DMS53 treated with DMSO at 0.1 percent for 48 hours (cell line): Measurements from ENCODE around the gene ZNF182.
"Not testable (repeated sequence)": the region's sequence is repeated elsewhere in the genome, so short reads cannot be mapped to it uniquely, and the experiment has no call there.

Experiments used
- DNase-seq: peaks from one replicate; lab custom pipeline; 2025; ENCODE audit not compliant: unreplicated experiment; lab: John Stamatoyannopoulos, UW

ZNF182 gene

DNA sequence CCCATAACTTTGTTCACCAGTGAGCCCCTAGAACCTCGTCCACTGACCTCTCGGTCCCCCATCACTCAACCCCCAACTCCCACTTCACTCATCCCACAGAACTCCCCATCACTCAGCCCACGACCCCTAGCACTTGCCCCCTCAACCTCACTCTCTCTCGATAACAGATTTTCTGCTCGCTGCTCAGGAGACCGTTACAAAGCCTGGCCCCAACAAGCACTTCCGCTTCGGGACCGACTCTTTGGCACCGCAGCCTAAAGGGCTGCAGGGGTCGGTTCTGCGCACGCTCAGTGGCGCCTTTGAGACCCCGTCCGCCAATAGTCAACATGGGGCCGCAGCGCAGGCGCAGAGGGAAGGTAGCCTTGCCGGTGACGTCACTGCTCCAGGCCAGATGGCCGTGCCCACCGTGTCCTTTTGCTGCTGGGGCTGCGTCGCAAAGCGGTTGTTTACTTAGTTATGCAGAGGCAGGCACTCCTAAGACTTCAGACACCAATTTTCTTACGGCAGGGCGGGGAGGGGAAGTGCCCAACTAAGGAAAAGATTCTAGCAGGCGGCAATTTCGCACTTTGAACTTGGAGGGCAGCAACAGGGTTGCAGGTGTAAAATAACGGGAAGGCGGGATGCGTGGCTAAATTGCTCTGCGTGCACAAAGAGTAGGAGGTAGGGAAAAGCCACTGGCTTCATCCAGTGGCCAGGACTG lies at the start of gene ZNF182:
Gene ZNF182 (minus strand): TSS at position 232 of the 700 bp plus-strand sequence. CDS start 1,380 bp downstream, outside the sequence.
- peak; percentile 88 for DNase-seq

DNA sequence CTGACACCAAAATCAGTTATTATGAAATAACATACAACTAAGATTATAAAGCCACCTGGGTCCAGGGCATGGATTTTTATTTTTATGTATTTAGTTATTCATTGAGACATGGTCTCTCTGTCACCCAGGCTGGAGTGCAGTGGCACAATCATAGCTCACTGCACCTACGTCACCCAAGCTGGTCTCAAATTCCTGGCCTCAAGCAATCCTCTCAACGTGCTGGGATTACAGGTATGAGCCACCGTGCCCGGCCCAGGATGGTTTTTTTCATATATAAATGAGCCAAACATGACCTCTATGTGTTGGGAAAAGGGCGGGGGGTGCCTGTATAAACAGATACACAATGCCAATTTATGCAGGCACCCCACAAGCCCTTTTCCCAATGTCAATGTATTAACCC lies 43.1 kb upstream of the ZNF182 start:
- no peak for DNase-seq

DNA sequence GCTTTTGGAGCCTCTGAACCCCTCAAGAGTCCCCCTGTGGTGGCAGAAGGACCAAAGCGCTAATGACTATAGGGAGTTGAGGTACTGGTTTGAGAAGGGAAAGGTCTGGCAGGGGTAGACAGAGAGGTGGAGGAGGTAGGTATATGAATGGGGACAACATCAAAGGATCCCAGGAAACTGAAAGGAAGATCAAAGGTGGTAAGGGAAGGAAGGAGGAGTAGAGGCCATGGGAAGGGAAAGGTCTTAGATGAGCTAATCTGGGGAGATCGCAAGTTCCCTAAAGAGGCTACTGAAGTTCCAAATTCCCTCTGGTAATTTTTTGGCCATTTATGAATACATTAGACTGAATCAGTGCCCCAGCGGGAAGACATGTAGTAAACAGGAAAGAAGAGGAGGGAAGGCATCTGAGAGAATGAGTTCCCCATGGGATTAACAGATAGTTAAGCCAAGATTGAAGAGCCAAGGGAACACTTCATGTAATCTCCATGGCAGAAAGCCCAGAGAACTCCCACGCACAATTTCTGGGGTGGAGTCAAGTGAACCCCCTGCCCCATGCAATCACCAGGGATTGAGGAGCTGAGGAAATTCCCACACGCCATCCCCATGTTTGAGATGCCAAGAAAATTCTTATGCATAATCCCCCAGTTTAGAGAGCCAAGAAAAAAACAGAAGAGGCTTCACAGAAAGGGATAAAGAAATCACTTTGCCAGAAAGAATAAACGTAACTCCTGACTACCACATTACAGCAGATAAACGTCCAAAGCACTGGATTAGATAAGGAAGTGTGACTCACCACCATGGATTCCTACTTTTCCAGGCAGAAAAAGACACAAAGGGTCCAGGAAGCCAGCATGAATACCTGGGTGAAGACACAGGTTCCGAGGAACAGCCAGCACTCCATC lies 41.9 kb upstream of the ZNF182 start:
- DNase-seq, result no peak

DNA sequence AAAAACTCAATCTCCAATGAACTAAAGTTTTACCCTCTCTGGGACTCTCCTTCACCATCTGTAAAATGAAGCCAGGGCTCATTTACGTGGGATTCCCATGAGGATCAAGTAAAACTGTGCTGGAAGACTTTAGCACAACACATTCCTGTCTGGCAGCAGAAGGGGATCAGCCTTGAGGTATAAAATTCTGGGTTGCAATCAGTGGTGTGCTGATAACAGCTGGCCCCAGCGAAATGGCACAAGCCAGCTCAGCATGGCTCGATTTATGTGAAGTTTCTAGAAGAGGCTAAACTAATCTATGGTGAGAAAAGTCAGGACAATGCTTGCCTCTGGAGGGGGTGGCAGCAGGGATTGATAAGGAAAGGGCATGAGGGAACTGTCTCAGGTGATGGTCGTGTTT lies 39.3 kb upstream of the ZNF182 start:
- no peak for DNase-seq

DNA sequence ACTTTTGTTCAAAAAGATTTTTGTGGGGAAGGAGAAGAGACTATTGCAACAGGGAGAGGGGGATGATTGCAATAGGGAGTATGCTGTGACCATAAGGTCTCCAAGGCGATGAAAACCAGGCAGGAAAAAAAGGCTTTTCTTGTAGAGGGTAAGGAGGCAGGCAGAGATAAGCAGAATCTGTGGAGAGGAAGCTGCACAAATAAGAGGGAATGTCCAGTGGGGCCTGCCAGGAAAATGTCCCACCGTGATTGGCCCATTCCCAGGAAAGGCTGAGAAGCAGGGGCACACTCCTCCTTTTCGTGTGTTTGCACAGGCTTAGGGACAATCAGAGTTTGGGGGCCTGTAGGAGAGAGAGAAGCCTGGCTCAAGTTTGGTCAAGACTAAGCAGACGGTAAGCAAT lies 32.1 kb upstream of the ZNF182 start:
- DNase-seq, result no peak

- not testable (repeated sequence) for DNase-seq
Measured at GRCh38 chrX:48030641-48031173, 26.9 kb upstream of the ZNF182 start.

DNA sequence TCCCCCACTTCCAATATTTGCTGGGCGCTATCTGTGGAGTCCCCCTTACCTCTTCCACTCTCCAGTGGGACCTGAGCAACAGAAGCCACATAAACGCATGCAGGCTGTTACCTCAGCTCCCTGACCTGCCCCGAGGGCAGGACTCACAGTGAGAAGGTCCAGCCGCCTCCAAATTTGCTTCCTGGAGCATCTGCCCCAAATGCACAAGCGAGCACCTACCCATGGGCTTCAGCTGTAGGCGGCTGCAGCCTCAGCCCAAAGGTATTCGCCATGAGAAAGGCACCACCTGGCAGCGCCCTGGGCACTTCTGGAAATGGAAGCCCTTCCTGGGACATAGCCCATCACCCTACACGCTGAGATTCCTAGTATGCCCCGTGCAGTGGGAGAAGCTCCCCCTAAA lies 26.4 kb upstream of the ZNF182 start:
- no peak for DNase-seq

DNA sequence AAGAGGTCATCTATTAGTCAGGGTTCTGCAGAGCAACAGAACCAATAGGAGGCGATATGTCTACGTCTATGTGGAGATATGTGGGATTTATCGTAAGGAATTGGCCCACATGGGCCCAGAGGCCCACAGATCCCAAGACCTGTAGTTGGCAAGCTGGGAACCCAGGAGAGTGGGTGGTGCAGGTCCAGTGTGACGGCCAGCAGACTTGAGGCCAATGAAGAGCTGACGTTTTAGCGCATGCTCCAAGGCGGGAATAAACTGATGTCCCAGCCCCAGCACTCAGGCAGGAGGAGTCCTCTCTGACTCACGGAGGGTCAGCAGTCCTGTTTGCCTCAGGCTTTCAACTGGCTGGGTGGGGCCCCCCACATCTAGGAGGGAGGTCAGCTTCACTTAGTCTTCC lies 24.3 kb upstream of the ZNF182 start:
- DNase-seq, result no peak

- not testable (repeated sequence) for DNase-seq
Measured at GRCh38 chrX:48027545-48027944, 23.8 kb upstream of the ZNF182 start.

- peak; percentile 35 for DNase-seq
Measured at GRCh38 chrX:48025561-48025960, 21.8 kb upstream of the ZNF182 start.

GRCh38 chrX:48022738-48023137 lies 18.9 kb upstream of the ZNF182 start:
- no peak for DNase-seq

- DNase-seq, result no peak
Measured at GRCh38 chrX:48022100-48022499, 18.3 kb upstream of the ZNF182 start.

GRCh38 chrX:48021026-48021900 lies 17.5 kb upstream of the ZNF182 start:
- DNase-seq, result peak; percentile 84

GRCh38 chrX:48020472-48020871 lies 16.7 kb upstream of the ZNF182 start:
- DNase-seq, result not testable (repeated sequence)

DNA sequence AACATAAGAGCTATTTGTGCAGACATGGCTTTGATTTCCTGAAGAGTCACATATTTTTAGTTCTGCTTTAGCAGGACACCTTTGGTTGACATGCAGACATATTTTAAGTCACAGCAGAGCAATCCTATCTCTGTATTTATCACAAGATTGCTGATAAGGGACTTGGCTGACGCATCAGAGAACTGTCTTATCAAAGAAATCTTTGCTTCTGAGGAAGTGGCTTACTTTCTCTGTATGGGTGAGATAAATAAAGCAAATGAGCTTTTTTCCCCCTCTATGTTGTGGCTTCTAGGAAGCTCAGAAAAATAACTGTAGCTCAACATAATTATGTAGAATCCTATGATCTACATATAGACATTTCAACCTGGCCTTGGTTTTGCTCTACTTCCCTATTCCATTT lies 16.1 kb upstream of the ZNF182 start:
- not testable (repeated sequence) for DNase-seq

DNA sequence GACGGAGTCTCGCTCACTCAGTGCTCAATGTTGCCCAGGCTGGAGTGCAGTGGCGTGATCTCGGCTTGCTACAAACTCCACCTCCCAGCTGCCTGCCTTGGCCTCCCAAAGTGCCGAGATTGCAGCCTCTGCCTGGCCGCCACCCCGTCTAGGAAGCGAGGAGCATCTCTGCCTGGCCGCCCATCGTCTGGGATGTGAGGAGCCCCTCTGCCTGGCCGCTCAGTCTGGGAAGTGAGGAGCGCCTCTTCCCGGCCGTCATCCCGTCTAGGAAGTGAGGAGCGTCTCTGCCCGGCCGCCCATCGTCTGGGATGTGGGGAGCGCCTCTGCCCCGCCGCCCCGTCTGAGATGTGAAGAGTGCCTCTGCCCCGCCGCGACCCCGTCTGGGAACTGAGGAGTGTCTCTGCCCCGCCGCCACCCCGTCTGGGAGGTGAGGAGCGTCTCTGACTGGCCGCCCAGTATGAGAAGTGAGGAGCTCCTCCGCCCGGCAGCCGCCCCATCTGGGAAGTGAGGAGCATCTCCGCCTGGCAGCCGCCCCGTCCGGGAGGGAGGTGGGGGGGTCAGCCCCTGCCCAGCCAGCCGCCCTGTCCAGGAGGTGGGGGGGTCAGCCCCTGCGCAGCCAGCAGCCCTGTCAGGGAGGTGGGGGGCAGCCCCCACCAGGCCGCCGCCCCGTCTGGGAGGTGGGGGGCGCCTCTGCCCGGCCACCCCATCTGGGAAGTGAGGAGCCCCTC lies 13.0 kb upstream of the ZNF182 start:
- DNase-seq, result not testable (repeated sequence)

DNA sequence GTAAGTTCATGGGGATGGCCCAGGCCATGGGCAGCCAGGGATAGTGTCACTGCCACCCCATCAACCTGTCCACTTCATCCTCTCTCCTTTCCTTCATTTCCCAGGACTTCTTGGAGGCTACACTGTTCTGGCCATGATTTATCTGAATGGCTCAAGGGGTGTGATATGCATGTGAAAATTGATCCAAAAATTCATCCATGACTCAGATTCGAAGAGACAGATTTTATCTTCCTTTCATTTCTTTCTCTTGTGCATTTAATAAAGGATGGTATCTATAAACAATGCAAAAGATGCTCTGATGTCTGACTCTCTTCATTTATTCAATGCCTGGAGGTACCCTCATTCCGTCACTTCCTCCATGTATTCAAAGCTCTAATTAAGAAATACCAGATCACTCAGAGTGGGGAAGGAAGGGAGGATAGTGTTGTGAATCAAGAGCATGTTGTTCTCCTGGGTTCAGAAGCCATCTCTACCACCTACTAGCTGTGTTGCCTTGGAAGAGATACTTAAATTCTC lies 5.7 kb upstream of the ZNF182 start:
- not testable (repeated sequence) for DNase-seq

DNA sequence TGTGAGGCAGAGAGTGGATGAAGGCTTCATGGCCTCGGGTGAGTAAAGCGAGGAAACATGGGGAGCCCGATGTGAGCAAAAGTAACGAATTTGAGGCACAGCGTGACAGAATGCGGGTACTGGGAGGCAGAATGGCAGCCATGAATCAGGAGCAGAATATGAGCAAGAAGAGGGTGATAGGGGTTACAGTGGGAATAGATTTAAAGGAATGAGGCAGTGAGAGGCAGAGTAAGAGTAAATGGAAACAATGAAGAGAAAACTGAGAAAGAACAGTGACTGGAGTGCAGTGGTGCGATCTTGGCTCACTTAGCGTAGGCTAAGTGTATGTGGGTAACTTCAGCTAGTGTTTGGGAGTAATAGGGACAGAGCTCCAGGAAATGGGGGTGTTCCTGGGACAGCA lies 2.9 kb upstream of the ZNF182 start, which contains the start of gene SPACA5:
Gene SPACA5 (plus strand): TSS at position 301 of the 400 bp plus-strand sequence. CDS start 815 bp downstream, outside the sequence.
- not testable (repeated sequence) for DNase-seq

- DNase-seq, result no peak
Measured at GRCh38 chrX:48003367-48003757, 427 bp downstream of the ZNF182 start.

GRCh38 chrX:48002929-48003328 lies 860 bp downstream of the ZNF182 start:
- DNase-seq, result no peak
